22Rv1 (cell line): ENCODE results near the gene TSPAN18.

Source experiments
- H3K27ac ChIP-seq: fragments of 450-650 bp; 2 replicates; pipeline ENCODE4 v1.5.1; 2017
- CTCF ChIP-seq: fragments of 450-650 bp; IDR thresholded peaks from 2 replicates; pipeline ENCODE4 v1.5.1; 2017; ENCODE audit warnings: mild to moderate bottlenecking
- ZFX ChIP-seq: fragments of 450-650 bp; IDR thresholded peaks from 2 replicates; pipeline ENCODE4 v1.6.1; 2017; ENCODE audit warnings: antibody characterized with exemption, borderline replicate concordance

Gene TSPAN18

GRCh38 chr11:44852159-44852747 is 125.5 kb downstream of the TSPAN18 start:
- no peak for TF ChIP-seq CTCF
- TF ChIP-seq ZFX: no peak
- no peak overlapping the region for H3K27ac ChIP-seq

- H3K27ac ChIP-seq: no peak overlapping the region
- TF ChIP-seq ZFX: no peak
- TF ChIP-seq CTCF: no peak
Observed at GRCh38 chr11:44852952-44853351, 126.2 kb downstream of the TSPAN18 start.

GRCh38 chr11:44853666-44854065 is 126.9 kb downstream of the TSPAN18 start:
- no peak overlapping the region for H3K27ac ChIP-seq
- TF ChIP-seq CTCF (no peak), ZFX (no peak)

- TF ChIP-seq CTCF: no peak
- TF ChIP-seq ZFX: no peak
- no peak overlapping the region for H3K27ac ChIP-seq
Observed at GRCh38 chr11:44854086-44854485, 127.3 kb downstream of the TSPAN18 start.

GRCh38 chr11:44854741-44855492 is 128.2 kb downstream of the TSPAN18 start:
- H3K27ac ChIP-seq: no peak overlapping the region
- TF ChIP-seq CTCF (no peak), ZFX (no peak)

- H3K27ac ChIP-seq: no peak overlapping the region
- TF ChIP-seq CTCF (no peak), ZFX (no peak)
Observed at GRCh38 chr11:44855493-44855849, 128.7 kb downstream of the TSPAN18 start.

GRCh38 chr11:44857490-44858090 is 130.8 kb downstream of the TSPAN18 start:
- no peak overlapping the region for H3K27ac ChIP-seq
- TF ChIP-seq CTCF: no peak
- TF ChIP-seq ZFX: no peak
